ENCODE results near the gene CD300LF.

The CD300LF gene

DNA sequence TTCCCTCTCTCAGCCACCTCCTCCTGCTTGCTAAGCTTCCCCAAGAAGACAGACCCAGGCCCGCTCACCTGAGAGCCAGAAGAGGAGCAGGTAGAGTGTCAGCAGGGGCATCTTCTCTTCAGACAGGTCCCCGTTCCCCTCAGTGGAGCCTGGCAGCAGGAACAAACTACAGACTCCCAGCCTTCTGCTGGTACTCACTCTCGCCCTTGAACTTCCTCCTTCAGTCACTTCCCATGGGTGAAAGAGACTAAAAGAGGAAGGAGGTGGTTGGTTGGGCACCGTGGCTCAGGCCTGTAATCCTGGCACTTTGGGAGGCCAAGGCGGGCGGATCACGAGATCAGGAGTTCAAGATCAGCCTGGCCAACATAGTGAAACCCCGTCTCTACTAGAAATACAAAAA, at the start of gene CD300LF:
CD300LF (minus strand) TSS at position 168 of the 400 bp plus-strand sequence; CDS start at position 111, 57 bp downstream.
- no peak for DNase-seq (ENCODE audit: low read depth)

DNA sequence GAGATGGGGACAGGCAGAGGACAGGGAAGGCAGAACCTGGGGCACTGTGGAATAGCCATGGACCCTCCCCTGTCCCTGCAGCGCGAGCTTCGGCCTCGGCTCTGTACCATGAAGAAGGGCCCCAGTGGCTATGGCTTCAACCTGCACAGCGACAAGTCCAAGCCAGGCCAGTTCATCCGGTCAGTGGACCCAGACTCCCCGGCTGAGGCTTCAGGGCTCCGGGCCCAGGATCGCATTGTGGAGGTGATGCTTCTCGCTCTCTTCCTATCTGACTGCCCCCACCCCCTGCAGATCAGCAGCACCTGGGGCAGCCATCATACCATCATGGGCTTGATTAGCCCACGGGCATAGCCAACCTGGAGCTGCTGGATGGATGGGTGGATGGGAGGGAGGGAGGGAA, 49.2 kb upstream of the CD300LF start:
- no peak for DNase-seq (ENCODE audit: low read depth)

DNA sequence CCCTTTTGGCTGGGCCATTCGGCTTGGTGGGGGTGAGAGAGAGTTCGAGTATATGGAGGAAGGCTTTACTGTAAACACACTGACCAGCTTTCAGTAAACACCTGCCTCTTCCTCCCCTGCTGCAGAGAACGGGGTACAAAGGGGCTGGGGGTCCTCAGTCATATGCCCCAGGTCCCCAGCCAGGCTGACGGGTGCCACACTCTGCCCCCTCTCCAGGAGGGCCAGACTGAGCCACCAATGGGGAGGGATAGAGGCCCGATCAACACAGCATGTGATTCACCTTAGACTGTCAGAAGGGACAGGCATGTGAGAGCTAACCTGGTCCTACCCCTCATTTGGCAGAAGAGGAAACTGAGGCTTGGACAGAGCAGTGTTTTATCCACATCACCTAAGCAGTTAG, 48.7 kb upstream of the CD300LF start:
- no peak for DNase-seq (ENCODE audit: low read depth)

DNA sequence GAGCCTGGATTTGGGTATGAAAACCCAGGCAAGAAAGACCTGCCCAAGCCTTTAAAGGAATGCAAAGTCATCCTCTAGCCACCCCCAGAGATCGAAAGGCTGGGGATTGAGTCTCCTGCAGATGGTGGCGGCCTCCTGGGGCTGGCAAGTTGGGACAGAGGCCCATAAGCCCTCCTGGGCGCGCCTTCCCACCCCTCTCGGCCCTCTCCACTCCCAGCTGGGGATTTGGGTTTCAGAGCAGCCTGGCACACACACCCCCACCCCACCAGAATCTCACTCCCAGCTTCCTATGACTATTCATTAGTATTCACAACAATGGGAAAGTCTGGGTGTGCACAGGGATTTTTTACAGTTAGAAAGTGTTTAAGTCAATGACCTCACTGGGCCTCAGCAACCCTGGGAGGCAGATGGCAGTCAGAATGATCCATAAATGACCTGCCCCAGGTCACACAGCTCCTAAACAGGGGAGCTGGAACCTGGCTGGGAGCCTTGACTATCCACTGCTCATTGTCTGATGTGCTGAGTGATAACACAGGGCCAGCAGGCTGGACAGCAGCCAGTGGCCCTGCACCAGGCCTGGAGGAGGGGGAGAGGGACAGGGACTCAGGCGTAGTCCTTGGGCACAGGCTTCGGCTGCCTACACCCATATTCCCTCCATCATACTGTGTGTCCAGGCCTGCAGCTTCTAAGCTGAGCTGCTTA, 47.8 kb upstream of the CD300LF start:
- no peak for DNase-seq (ENCODE audit: low read depth)

DNA sequence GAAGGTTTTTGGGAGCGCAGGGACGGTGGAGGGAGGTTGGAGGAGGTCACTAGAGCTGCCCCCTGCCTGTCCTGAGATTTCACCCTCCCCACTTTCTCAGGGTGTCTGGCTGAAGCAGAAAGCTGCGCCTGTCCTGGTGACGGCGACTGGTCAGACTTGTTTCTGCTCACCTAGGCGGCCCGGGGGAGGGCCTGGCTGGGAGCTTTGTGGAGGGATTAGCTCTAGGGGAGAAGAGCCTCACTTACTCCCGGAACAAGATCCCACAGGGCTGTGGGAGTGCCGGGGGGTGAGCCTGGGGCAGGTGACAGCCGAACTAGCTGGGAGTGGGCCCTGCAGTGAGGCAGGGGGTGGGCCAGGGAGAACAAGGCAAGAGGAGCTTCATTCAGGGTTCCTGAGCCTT, 47.2 kb upstream of the CD300LF start:
- no peak for DNase-seq (ENCODE audit: low read depth)

DNA sequence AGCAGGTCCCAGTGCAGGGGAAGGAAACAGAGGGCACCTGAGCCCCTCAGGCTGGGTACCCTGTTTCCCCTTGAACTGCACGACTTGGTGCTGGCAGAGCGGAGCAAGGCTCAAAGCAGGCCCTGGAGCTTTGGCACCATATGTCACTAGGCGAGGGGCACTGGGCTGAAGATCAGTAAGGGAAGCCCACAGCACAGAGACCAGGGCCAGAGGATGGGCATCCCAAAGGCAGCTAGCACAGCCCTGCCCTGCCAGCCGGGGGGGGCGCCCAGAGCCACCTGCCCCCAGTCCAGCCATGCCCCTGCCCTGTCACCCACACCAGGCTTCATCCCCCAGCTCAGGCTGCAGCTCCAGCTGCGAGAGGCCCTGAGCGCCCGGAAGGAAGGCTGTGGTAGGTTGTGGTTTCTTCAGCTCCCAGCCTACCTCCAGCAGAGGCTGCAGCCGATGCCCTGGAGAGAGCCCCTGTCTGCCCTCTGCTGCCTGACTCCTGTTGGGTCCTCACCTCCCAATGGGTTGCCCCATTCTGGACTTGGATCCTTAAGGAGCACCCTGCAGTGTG, 46.6 kb upstream of the CD300LF start:
- no peak for DNase-seq (ENCODE audit: low read depth)

DNA sequence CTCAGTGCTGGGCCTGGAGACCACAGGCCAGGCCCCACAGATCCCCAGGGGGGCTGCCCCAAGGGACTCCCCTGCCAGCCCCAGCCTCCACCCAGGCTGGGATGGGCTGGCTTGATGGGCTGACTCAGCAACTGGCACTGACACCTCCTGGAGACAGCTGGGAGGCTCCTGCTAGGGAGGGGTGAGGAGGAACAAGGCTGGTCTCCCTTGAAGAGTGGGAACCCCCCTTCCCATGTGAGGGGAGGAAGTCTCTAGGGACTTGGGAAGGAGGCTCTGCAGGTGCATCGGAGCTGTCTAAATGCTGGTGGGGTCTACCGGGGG, 46.1 kb upstream of the CD300LF start:
- no peak for DNase-seq (ENCODE audit: low read depth)

DNA sequence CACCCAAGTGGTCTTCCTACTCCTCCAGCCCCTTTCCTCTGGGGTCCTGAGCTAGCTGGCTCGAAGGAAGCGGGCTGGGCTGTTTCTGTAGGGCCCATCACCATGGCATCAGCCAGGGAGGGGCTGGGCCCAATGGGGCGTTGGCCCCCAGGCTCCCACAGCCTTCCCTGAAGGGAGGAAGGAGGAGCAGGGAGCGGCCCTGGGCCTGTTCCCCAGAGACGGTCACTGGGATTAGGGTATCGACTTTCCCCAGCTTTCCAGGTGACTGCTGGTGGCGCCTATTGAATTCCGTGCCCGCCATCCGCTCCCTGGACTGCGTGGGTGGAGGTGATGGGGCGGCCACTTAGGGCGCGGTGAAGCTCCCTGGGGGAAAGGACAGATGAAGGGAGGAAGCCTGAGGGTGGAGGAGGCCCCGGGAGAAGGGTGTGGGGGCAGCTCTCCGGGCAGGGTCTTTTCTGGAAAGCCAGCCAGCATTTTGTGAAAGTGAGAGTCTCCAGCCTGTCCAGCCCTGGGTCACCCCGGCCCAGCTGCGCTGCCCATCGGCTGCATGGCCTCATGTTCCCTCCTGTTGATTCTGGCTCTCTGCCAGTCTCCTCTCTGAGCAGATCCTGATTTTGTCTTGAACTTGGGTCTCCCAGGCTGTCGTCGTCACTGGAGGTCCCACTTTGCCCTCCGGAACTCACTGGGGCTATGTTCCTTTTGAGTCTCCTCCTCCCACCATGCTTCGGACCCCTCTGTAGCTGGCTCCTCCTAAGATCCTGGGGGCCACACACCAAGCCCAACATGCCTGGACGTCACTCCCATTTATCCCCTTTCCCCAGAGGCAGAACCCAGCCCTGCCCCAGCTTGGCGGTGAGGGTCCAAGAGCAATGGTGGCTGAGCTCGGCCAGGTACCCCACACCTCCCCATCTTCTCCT, 45.5 kb upstream of the CD300LF start:
- DNase-seq (ENCODE audit: low read depth) = no peak

DNA sequence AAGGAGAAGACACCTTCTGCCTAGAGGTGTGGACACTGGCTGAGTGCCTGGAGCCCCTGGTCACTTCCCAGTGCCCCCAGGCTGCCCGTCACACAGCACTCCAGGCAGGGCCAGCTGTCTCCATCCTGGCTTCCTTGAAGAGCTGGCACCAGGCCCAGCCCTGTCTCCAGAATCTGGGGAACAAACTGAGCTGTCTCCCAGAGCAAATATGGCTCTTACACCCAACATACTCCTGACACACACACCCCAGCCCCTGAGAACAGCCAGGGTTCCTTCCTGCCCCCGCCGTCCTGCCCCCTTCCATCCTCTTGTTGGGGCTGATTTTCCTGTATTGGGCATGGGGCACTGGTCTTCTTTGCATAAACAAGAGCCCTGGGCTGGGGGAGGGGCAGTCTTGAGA, 44.8 kb upstream of the CD300LF start:
- DNase-seq (ENCODE audit: low read depth) = no peak

DNA sequence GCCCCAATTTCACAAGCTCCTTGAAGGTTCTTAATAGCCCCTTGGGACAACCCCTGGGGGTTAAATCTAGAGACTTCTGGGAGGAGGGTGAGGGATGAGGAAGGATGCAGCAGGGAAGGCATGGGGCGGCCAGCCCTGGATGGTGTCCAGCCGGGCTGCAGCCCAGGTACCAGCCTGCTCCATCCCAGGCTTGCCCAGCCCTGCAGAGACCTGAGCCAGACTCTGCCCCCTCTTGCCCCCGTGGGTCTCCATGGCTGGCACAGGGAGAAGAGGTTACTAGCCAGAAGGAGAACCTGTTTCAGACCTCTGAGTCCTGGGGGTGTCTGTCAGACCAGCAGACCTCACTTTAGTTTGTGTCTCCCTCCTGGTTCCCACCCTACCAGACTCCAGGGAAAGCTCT, 44.2 kb upstream of the CD300LF start:
- no peak for DNase-seq (ENCODE audit: low read depth)

DNA sequence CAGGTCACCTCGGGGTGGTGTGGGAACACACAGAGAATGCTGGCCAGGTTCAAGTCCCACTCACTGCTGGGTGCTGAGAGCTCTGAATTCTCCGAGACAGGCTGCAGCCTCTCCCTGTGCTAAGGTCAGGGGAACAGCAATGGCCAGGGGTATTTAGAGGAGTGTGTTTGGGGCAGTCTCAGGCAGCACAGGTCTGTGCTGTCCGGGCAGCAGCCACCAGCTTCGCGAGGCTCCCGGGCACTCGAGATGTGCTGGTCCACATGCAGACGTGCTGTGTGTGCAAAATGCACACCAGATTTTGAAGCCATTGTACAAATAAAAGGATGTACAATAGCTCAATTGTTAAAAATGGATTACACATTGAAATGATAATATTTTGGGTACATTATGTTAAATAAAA, 42.8 kb upstream of the CD300LF start:
- no peak for DNase-seq (ENCODE audit: low read depth)

DNA sequence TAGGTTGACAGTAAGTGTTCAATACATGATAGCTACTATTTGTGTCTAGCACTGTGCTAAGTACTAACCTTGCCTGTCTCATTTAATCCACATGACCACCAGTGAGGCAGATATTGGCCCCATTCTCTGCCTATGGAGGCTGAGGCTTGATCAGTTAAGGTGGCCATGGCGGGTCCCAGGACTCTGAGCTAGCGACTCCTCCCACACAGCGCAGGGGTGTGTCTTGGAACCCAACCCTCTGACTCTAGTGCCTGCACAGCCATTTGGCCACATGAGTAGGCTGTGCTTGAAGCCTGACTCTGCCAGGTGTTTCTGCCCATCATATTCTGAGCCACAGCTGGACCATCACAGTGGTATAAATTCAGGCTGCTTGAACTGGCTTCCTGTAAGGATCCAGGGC, 42.1 kb upstream of the CD300LF start:
- no peak for DNase-seq (ENCODE audit: low read depth)

DNA sequence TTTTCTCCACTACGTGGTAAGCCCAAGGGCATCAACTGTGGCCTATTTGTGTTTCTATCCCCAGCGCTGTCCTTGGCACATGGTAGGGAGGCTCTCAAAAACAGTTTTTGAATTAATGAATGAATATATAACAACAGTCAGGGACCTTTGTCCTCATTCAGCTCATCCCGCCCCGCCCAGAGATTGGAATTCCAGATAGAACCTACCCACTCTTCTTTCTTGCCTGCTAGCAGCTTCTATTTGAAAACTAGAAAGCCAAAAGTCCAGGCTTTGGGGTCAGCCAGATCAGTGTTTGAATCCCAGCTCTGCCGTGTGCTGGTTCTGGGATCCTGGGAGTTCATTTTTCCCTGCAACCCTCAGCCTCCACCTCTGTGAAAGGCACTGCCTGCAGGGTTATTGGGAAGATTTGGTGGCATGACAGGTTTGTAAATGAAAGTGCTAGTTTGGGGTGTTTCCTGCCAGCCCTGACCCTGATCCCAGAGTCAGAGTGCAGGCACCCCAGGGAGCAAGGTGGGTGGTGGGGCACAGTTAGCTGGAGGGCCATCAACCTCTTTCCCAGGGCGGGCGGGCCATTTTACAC, 40.2 kb upstream of the CD300LF start:
- no peak for DNase-seq (ENCODE audit: low read depth)

DNA sequence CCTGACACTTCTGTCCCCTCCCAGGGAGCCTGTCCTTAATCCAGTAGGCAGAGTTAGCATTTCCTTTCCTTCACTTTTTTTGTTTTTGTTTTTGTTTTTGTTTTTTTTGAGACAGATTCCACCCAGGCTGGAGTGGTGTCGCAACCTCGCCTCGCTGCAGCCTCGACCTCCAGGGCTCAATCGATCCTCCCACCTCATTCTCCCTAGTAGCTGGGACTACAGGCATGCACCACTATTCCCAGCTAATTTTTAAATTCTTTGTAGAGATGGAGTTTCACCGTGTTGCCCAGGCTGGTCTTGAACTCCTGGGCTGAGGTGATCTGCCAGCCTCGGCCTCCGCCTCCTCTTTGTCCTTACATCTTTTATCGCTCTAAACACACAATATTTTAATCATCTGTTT, 39.7 kb upstream of the CD300LF start:
- DNase-seq (ENCODE audit: low read depth) = no peak

DNA sequence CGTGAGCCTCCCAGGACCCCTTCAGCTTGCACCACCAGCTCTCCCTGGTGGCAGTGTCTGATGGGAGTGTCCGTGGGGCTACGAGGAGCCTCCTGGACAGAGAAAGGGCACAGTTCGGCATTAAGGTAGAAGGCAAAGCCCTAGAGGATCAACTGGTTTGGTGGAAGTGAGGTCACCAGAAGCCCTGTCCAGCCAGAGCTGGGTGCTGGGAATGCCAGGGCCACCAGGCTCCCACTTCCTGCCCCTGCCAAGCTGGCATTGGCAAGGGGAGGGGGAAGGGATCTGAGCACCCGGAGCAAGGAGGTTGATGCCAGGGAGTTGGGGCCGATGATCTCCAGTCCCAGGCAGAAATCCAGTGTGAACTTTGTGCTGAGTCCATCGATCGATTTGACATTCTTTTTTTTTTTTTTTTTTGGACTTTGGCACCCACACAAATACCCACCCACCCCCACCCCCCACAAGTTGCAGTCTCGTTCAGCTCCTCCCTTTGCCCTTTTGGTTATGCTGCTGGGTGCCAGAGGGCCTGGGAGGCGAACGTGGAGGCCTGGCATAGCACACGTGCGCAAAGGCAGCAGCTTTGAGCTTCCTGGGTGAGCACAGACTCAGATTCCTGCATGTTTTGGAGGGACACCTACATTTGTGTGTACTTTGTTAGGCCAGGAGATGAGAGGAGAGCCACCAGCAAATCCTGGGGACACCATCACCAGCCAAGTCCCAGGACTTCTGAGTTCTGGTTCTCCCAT, 37.8 kb upstream of the CD300LF start:
- no peak for DNase-seq (ENCODE audit: low read depth)

DNA sequence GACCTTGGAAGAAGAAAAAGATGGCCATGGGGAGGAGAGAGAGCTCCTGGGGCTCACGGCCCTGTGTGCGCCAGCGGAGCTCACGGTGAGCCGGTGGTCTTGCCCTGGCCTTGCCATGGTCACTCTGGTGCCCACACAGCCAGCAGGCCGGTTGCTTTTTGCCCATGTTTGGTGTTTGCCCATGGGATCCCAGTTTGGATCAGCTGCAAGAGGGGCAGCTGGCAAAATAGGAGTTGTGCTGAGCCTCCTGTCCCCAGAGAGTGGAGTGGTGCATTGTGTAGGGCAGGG, 37.3 kb upstream of the CD300LF start:
- DNase-seq (ENCODE audit: low read depth) = no peak

DNA sequence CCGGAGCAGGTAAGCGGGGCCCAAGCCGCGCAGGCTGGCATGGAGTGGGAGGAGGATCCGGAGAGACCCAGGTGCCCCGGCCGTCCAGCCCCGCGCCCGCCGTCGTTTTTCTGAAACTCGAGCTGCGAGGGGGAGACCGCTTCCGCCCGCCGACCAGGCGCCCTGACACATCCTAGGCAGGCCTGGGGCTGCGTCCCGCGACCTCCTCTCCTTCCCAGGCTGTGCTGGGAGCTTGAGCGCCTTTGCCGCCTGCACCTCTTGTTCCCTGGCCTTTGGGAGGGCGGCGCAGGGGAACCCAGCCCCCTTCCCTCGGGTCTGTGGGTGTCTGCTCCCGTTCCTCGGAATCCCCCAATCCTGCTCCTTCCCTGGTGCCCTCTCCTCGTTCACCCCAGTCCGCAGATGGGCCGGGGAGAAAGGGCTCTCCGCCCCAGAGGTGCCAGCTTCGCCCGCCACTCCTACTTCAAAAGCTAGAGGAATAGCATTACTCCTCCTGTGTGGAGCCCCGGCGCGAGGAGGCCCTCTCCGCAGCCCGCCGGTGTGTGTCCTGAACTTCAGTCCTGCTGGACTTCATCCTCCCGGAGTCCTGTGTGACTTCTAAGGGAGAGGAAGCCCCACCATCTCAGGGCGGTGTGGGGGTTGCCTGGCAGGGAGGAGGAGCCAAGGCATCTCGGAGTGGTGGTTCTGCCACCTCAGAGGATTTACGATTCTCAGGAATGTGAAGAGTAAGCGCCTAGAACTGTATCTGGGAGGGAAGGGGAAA, 36.7 kb upstream of the CD300LF start:
- peak; percentile 27 for DNase-seq (ENCODE audit: low read depth)

DNA sequence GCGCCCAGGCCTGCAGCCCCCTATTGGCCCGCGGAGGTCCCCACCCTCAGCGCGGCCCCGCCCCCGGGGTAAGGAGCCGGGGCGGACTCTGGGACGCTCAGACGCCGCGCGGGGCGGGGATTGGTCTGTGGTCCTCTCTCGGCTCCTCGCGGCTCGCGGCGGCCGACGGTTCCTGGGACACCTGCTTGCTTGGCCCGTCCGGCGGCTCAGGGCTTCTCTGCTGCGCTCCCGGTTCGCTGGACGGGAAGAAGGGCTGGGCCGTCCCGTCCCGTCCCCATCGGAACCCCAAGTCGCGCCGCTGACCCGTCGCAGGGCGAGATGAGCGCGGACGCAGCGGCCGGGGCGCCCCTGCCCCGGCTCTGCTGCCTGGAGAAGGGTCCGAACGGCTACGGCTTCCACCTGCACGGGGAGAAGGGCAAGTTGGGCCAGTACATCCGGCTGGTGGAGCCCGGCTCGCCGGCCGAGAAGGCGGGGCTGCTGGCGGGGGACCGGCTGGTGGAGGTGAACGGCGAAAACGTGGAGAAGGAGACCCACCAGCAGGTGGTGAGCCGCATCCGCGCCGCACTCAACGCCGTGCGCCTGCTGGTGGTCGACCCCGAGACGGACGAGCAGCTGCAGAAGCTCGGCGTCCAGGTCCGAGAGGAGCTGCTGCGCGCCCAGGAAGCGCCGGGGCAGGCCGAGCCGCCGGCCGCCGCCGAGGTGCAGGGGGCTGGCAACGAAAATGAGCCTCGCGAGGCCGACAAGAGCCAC, 36.0 kb upstream of the CD300LF start, which contains the start of gene NHERF1:
NHERF1 (plus strand) TSS at position 100 of the 750 bp plus-strand sequence; CDS start at position 319, 219 bp downstream.
- DNase-seq (ENCODE audit: low read depth) = peak; percentile 94

DNA sequence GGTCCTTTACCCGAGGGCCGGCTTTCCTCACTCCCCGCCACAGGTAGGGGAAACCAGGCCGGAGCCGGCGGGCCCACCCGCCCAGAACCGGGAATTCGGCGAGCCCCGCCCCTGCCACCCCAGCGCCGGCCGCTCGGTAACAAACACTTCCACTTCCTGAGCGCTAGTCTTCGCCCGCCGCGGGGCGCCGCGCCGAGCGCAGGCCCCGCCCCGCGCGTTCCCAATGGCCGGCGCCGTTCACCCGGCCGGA, 35.5 kb upstream of the CD300LF start:
- no peak for DNase-seq (ENCODE audit: low read depth)

DNA sequence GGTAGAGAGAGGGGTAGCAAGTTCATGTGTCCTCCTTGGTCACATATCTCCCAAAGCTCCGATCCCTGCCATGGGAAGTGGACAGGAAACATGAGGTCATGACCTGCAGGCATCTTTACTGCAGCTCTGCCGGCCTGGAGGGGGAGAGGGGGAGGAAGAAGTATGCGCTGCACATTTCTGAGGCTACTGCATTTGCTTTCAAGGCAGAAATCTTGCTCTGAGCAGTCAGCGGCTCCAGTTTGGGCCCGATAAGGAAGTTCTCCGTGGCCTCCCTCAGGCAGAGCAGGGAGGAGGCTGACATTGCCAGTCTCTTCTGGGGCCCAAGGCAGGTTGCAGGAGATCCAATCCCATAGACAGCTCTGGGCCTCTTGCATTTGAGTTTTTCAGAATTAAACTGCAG, 34.2 kb upstream of the CD300LF start:
- no peak for DNase-seq (ENCODE audit: low read depth)

DNA sequence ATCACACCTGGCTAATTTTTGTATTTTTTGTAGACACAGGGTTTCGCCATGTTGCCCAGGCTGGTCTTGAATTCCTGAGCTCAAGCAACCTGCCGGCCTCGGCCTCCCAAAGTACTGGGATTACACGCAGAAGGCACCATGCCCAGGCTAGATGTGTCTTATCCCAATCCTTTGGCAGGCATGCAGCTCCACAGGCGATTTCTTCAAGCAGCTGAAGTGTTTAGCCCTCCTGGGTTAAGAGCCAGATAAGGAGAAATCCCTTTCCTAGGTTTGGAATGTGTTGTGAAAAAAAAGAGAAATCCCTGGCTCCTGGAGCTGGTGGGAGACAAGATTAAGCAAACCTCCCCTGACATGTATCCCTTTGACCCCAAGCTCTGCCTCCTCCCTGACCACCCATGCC, 33.7 kb upstream of the CD300LF start:
- DNase-seq (ENCODE audit: low read depth) = no peak
